HepG2 (cell line): ENCODE data around the gene SH3PXD2A. TPM values are rescaled to one million over a fixed set of nuclear protein-coding genes. Genes with fewer than 3 reads are reported as not detected.
A peak's percentile ranks its signal among the peaks of the same experiment; 100 is the strongest.

Source experiments
- ETV5 ChIP-seq: IDR thresholded peaks from 2 replicates; pipeline ENCODE4 v1.6.1; 2018; ENCODE audit warnings: missing biosample characterization, missing genetic modification reagents, inconsistent platforms, borderline replicate concordance
- GABPA ChIP-seq, 2 experiments: IDR thresholded peaks; 2 replicates each; pipeline ENCODE4 v1.6.1; 2011 to 2016; ENCODE audit warnings: low read depth in 2 of 2, low read length in 1 of 2, missing biosample characterization in 1 of 2, missing genetic modification characterization in 1 of 2
- GRHL1 ChIP-seq: sonication (generic); formaldehyde crosslinking; conservative IDR thresholded peaks from 2 replicates; pipeline ENCODE4 v1.8.0; 2022; ENCODE audit warnings: missing genetic modification reagents
- HIVEP1 ChIP-seq: sonication (generic); formaldehyde crosslinking; IDR thresholded peaks from 2 replicates; pipeline ENCODE4 v1.4.0; 2020; ENCODE audit warnings: mild to moderate bottlenecking, missing genetic modification reagents
- MAFF ChIP-seq: IDR thresholded peaks from 2 replicates; pipeline ENCODE4 v1.6.1; 2011; ENCODE audit warnings: low read depth, low read length, improper control_type of control experiment
- MAFK ChIP-seq, 2 experiments: IDR thresholded peaks in 1 of 2; conservative IDR thresholded peaks in 1 of 2; 2 replicates each; pipeline ENCODE4 v1.6.1; 2011; ENCODE audit warnings: improper control_type of control experiment in 2 of 2, low read length in 2 of 2
- NR2F6 ChIP-seq, 2 experiments: IDR thresholded peaks; 2 replicates each; pipeline ENCODE4 v1.6.1; 2016; ENCODE audit warnings: antibody characterized with exemption in 1 of 2, mild to moderate bottlenecking in 1 of 2
- RARA ChIP-seq: IDR thresholded peaks from 2 replicates; pipeline ENCODE4 v1.6.1; 2016; ENCODE audit warnings: missing genetic modification reagents, missing compliant biosample characterization
- SAP130 ChIP-seq: IDR thresholded peaks from 2 replicates; pipeline ENCODE4 v1.6.1; 2016; ENCODE audit warnings: low read depth
- SCMH1 ChIP-seq: sonication (generic); formaldehyde crosslinking; IDR thresholded peaks from 2 replicates; pipeline ENCODE4 v1.9.0; 2021; ENCODE audit warnings: missing genetic modification reagents, mild to moderate bottlenecking, borderline replicate concordance
- SOX6 ChIP-seq, 2 experiments: fragments of 450-650 bp in 1 of 2; sonication (generic) in 1 of 2; formaldehyde crosslinking in 1 of 2; IDR thresholded peaks; 2 replicates each; pipeline versions ENCODE4 v1.4.0 to v1.6.1; 2017 to 2020; ENCODE audit warnings: antibody characterized with exemption in 1 of 2, mild to moderate bottlenecking in 1 of 2, missing genetic modification reagents in 1 of 2
- ZNF776 ChIP-seq: sonication (generic); formaldehyde crosslinking; IDR thresholded peaks from 2 replicates; pipeline ENCODE4 v1.4.0; 2020; ENCODE audit warnings: mild to moderate bottlenecking, missing genetic modification reagents
- ZSCAN22 ChIP-seq: sonication (generic); formaldehyde crosslinking; IDR thresholded peaks from 2 replicates; pipeline ENCODE4 v1.4.0; 2020; ENCODE audit warnings: mild to moderate bottlenecking, missing genetic modification reagents
- polyA plus RNA-seq, 8 experiments: library from polyadenylated mRNA; depleted of rRNA in 3 of 8; stranded (reverse) in 7 of 8; unstranded in 1 of 8; fragments of >200 nt; fragmentation: Illumina TruSeq in 4 of 8; extraction: Trizol in 4 of 8; gene quantifications; 2 replicates each; pipeline versions ENCODE4 v1.2.1 to v1.2.3, GENCODE V29; 2011 to 2016; ENCODE audit warnings: low read depth in 4 of 8, missing spikeins in 1 of 8, mixed read lengths in 1 of 8; ENCODE audit not compliant: insufficient read depth in 1 of 8
- total RNA-seq, 5 experiments: library from RNA; depleted of rRNA; stranded (reverse); fragments of >200 nt; fragmentation: Illumina TruSeq; extraction: Trizol; gene quantifications; 2 replicates each; pipeline ENCODE4 v1.2.3, GENCODE V29; 2016; ENCODE audit warnings: low read depth in 1 of 5
- TF ChIP-seq, protein P1 (sequence below): sonication (generic); formaldehyde crosslinking; IDR thresholded peaks from 2 replicates; pipeline ENCODE4 v1.4.0; 2020; ENCODE audit warnings: missing genetic modification reagents
- TF ChIP-seq, protein P2 (sequence below): IDR thresholded peaks from 2 replicates; pipeline ENCODE4 v1.6.1; 2016; ENCODE audit warnings: missing genetic modification reagents, missing compliant biosample characterization
- TF ChIP-seq, protein P3 (sequence below): sonication (generic); formaldehyde crosslinking; IDR thresholded peaks from 2 replicates; pipeline ENCODE4 v1.9.0; 2021; ENCODE audit warnings: mild to moderate bottlenecking, missing genetic modification reagents
- TF ChIP-seq, protein P4 (sequence below): sonication (generic); formaldehyde crosslinking; IDR thresholded peaks from 2 replicates; pipeline ENCODE4 v1.5.0; 2020; ENCODE audit warnings: mild to moderate bottlenecking, missing genetic modification reagents, borderline replicate concordance

The SH3PXD2A gene
- total and polyA plus RNA-seq, 2 of the 13 experiments (the other 11 are each of a cell fraction or from before 2014, with no cell fraction given): 11.1 to 11.3 TPM

- TF ChIP-seq, protein P1, sequence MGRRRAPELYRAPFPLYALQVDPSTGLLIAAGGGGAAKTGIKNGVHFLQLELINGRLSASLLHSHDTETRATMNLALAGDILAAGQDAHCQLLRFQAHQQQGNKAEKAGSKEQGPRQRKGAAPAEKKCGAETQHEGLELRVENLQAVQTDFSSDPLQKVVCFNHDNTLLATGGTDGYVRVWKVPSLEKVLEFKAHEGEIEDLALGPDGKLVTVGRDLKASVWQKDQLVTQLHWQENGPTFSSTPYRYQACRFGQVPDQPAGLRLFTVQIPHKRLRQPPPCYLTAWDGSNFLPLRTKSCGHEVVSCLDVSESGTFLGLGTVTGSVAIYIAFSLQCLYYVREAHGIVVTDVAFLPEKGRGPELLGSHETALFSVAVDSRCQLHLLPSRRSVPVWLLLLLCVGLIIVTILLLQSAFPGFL (CRISPR knock-in tag): no peak
- 0 out of 2 replicates have a peak, but pooled peaks have one; percentile 4 for TF ChIP-seq MAFF
- peak; percentile 34; the same call in 1 of the 2 replicates for TF ChIP-seq NR2F6 (IDR thresholded peaks at IDR 0.05)
- TF ChIP-seq NR2F6 (CRISPR knock-in tag; IDR thresholded peaks at IDR 0.05): peak; percentile 47; the same call in 1 of the 2 replicates
- TF ChIP-seq GABPA (IDR thresholded peaks at IDR 0.05; ENCODE audit: low read depth, low read length): no peak
- TF ChIP-seq GABPA (CRISPR knock-in tag; IDR thresholded peaks at IDR 0.05; ENCODE audit: low read depth): peak; percentile 10; the same call in 1 of the 2 replicates
- TF ChIP-seq SCMH1 (CRISPR knock-in tag): no peak
- peak; percentile 31; the same call in 1 of the 2 replicates for TF ChIP-seq ZNF776
- TF ChIP-seq ZSCAN22 (CRISPR knock-in tag): peak; percentile 81; the same call in 1 of the 2 replicates
- TF ChIP-seq SOX6 (IDR thresholded peaks at IDR 0.05): no peak
- TF ChIP-seq SOX6 (CRISPR knock-in tag; IDR thresholded peaks at IDR 0.05): peak; percentile 56; the same call in 1 of the 2 replicates
- TF ChIP-seq, protein P2, sequence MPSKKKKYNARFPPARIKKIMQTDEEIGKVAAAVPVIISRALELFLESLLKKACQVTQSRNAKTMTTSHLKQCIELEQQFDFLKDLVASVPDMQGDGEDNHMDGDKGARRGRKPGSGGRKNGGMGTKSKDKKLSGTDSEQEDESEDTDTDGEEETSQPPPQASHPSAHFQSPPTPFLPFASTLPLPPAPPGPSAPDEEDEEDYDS (CRISPR knock-in tag): no peak
- TF ChIP-seq RARA (CRISPR knock-in tag): 0 out of 2 replicates have a peak, but pooled peaks have one; percentile 27
- TF ChIP-seq MAFK (conservative IDR thresholded peaks at IDR 0.05 in 1 of 2, IDR thresholded peaks at IDR 0.05 in 1 of 2; ENCODE audit: low read length in 2 of 2): 0 out of 4 replicates have a peak, but pooled peaks of 1 of the 2 experiments have one; percentile 17
- TF ChIP-seq, protein P3, sequence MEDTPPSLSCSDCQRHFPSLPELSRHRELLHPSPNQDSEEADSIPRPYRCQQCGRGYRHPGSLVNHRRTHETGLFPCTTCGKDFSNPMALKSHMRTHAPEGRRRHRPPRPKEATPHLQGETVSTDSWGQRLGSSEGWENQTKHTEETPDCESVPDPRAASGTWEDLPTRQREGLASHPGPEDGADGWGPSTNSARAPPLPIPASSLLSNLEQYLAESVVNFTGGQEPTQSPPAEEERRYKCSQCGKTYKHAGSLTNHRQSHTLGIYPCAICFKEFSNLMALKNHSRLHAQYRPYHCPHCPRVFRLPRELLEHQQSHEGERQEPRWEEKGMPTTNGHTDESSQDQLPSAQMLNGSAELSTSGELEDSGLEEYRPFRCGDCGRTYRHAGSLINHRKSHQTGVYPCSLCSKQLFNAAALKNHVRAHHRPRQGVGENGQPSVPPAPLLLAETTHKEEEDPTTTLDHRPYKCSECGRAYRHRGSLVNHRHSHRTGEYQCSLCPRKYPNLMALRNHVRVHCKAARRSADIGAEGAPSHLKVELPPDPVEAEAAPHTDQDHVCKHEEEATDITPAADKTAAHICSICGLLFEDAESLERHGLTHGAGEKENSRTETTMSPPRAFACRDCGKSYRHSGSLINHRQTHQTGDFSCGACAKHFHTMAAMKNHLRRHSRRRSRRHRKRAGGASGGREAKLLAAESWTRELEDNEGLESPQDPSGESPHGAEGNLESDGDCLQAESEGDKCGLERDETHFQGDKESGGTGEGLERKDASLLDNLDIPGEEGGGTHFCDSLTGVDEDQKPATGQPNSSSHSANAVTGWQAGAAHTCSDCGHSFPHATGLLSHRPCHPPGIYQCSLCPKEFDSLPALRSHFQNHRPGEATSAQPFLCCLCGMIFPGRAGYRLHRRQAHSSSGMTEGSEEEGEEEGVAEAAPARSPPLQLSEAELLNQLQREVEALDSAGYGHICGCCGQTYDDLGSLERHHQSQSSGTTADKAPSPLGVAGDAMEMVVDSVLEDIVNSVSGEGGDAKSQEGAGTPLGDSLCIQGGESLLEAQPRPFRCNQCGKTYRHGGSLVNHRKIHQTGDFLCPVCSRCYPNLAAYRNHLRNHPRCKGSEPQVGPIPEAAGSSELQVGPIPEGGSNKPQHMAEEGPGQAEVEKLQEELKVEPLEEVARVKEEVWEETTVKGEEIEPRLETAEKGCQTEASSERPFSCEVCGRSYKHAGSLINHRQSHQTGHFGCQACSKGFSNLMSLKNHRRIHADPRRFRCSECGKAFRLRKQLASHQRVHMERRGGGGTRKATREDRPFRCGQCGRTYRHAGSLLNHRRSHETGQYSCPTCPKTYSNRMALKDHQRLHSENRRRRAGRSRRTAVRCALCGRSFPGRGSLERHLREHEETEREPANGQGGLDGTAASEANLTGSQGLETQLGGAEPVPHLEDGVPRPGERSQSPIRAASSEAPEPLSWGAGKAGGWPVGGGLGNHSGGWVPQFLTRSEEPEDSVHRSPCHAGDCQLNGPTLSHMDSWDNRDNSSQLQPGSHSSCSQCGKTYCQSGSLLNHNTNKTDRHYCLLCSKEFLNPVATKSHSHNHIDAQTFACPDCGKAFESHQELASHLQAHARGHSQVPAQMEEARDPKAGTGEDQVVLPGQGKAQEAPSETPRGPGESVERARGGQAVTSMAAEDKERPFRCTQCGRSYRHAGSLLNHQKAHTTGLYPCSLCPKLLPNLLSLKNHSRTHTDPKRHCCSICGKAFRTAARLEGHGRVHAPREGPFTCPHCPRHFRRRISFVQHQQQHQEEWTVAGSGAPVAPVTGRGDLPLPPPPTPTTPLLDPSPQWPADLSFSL (CRISPR knock-in tag): peak; percentile 61; the same call in 1 of the 2 replicates
- TF ChIP-seq GRHL1: no peak
- peak; percentile 60 for TF ChIP-seq SAP130 (CRISPR knock-in tag)
- 0 out of 2 replicates have a peak, but pooled peaks have one; percentile 8 for TF ChIP-seq ETV5 (CRISPR knock-in tag)
- TF ChIP-seq, protein P4, sequence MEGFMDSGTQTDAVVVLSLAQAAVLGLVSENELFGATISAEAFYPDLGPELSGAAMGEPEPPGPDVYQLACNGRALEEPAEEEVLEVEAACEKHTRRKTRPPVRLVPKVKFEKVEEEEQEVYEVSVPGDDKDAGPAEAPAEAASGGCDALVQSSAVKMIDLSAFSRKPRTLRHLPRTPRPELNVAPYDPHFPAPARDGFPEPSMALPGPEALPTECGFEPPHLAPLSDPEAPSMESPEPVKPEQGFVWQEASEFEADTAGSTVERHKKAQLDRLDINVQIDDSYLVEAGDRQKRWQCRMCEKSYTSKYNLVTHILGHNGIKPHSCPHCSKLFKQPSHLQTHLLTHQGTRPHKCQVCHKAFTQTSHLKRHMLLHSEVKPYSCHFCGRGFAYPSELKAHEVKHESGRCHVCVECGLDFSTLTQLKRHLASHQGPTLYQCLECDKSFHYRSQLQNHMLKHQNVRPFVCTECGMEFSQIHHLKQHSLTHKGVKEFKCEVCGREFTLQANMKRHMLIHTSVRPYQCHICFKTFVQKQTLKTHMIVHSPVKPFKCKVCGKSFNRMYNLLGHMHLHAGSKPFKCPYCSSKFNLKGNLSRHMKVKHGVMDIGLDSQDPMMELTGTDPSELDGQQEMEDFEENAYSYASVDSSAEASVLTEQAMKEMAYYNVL: peak; percentile 60; the same call in 1 of the 2 replicates
- TF ChIP-seq HIVEP1 (CRISPR knock-in tag): 0 out of 2 replicates have a peak, but pooled peaks have one; percentile 31
Observed at GRCh38 chr10:103812432-103812831, 42.9 kb downstream of the SH3PXD2A start (continued).
